ENCODE measurements around the gene RAB20.

- TF ChIP-seq GATA2 (IDR thresholded peaks at IDR 0.05; ENCODE audit: low read depth, low read length), result no peak
- TF ChIP-seq GATA3 (IDR thresholded peaks at IDR 0.05; ENCODE audit: low read depth, low read length), result no peak
Observed at GRCh38 chr13:110574161-110574560, 12.6 kb upstream of the RAB20 start.

All from SH-SY5Y (cell line).